SKM-1 (cell line): ENCODE results near the gene MAN1A2.
A peak's percentile ranks its signal among the peaks of the same experiment; 100 is the strongest.

Experiments
- DNase-seq: peaks from one replicate; lab custom pipeline; 2025; ENCODE audit not compliant: unreplicated experiment; lab: John Stamatoyannopoulos, UW

Gene MAN1A2

DNA sequence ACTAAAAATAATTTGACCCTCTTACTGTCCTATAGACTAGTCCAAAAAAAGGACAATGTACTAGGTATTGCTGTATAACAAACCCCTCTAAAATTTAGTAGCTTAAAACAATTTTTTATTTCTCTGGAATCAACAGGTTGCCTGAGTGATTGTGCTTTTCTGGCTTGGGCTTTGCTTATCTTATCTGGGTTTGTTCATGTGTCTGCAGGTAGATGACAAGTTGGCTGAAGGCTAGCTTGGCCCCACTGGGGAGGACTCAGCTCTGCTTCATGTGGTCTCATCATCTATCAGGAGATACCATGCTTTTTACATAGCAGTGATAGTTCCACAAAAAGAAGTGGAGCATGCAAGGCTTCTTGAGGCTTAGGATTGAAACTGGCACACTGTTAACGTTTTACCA, 114.2 kb downstream of the MAN1A2 start:
- no peak for DNase-seq

DNA sequence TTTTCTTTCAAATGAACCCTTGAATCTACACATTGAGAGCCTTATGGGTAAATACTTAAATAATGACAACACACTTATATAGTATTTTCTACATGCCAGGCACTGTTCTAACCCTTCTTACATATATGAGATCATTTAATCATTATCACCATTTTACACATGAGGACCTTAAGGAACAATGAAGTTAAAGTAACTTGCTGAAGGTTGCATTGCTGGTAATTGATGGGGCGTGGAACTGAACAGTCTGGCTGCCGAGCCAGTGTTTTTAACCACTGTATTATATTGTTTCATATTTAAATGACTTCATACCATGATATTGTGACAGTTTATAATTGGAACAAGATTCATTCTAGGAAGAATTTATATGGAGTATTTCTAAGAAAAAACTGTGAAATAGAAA, 126.7 kb downstream of the MAN1A2 start:
- DNase-seq, result no peak

DNA sequence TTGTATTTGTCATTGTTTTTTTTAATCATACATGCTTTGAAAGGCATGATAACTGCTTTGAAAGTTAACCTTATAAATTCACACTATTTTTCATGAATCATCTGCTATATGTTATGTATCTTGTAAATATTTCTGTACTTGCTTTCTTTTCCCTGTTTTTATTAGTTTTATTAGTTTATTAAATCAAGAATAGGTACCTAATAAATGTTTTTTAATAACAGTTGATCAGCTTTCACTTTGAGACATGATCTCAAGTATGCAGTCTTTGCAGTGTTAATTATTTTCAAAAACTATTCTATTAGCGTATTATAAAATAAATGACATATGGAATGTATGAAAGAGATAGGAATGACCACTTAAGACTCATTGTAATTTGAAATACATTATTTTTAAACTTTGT, 127.8 kb downstream of the MAN1A2 start:
- no peak for DNase-seq

DNA sequence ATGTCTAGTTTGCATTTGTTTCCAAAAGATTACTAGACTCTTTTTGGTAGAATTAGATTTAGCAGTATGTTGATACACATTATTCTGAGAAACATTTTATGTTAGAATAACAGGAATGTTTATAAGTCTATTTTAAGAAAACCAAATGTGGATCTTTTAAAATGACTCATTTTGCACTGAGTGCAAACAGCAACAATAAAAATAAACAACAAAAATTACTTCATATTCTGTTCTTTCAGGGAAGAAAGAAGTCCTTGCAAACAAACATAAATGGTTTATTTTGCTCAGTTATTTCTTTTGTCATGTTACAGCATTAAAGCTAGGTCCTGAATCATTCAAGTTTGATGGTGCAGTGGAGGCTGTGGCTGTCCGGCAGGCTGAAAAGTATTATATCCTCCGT, 131.8 kb downstream of the MAN1A2 start:
- no peak for DNase-seq

DNA sequence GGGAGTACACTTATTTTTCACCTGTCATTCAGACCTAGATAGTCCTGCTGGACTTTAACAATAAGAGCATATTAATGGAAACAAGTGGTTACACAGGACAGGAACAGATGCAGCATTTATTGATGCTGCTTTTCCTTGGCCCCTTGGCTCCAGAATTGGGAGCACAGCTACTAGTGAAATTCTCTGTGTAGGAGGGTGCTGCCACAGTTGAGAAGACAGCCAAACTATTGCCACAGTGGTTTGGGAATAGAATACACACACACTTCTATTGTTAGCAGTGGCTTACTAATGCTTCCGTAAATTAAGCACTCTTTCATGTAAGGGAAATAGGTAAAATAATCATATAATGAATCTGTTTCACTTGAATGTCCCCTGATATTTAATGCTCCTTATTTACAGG, 133.3 kb downstream of the MAN1A2 start:
- DNase-seq, result no peak

DNA sequence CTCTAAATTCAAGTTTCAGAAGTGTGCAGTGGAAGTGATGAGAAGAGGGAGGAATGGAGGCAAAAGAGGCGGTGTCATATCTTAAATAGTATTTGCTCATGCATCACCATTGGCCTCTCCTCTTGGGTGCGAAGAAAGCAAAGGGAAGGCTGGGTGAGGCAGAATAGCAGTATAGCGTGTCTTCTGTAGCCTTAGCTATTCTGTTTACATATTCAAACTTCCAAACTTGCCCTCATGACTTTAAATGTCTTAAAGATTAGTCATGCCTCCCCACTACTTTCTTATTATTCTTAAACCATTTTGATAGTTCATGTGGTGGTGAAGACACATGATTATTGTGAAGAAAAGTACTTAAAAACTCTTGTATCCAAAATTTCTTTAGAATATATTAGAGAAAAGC, 134.0 kb downstream of the MAN1A2 start:
- no peak for DNase-seq

DNA sequence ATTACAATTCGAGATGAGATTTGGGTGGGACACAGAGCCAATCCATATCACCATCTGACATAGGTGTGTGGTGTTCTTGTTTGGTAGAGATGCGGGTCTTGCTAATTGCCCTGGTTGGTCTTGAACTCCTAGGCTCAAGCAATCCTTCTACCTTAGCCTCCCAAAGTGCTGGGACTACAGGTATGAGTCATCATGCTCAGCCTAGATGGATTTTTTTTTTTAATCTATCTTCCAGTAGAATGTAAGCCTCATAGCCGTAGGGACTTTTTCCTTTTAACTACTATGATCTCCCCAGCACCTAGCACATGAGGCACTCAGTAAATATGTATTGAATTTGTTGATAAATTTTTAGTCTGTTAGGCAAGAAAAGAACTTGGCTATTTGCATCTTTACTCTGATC, 144.0 kb downstream of the MAN1A2 start:
- DNase-seq, result no peak

DNA sequence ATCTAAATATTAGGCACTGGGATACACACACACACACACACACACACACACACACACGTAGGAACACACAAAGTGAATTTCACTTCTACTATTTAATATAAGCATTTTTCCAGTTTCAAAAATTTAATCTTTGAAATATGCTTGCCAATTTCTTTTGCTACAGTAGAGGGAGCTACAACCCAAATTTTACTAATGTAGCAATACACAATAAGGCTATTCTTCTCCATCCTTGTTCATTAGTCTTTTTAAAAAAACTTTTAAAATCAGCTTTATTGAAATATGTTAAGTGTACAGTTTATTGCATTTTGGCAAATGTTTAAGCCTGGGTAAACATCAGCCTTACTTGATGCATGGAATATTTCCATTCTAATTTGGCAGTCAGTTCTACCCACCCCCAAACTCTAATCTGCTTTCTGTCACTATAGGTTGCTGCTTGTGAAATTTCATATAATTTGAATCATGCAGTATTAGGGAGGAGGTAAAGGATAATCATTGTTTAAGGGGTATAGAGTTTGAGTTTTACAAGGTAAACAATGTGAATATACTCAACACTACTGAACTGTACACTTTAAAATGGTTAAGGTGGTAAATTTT, 145.6 kb downstream of the MAN1A2 start:
- DNase-seq, result no peak

DNA sequence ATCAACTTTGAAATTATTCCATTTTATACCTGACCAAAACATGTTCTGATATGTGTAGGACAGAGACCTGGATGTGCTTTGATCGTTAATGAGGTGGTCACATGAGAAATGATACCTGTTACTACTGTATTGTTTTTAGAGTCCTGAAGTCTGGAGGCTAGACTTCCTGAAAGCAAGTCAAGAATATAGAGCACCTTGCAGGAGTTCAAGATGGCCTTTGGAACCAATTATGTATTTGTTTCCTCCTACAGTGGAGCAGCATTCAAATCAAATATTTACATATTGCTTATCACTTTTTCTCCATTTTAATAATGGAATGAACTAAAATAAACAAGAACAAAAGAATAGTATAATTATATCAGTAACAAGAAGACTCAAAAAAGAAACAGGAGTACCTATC, 155.9 kb downstream of the MAN1A2 start:
- DNase-seq, result no peak

DNA sequence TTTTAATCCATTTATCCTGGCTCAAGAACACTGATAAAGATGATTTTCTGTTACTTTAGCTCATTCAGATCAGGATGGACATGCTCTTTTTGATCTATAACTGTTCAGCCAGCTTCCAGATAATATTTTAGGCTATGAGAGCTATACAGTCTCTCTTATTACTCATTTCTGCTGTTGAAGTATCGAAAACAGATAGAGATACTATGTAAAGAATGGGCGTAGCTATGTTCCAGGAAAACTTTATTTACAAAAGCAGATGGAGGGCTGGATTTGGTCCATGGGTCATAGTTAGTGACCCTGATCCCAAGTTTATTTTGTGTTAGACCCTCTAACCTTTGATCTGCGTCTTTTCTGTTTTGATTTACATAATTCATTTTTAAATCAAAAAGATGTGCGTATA, 159.8 kb downstream of the MAN1A2 start:
- DNase-seq, result no peak

DNA sequence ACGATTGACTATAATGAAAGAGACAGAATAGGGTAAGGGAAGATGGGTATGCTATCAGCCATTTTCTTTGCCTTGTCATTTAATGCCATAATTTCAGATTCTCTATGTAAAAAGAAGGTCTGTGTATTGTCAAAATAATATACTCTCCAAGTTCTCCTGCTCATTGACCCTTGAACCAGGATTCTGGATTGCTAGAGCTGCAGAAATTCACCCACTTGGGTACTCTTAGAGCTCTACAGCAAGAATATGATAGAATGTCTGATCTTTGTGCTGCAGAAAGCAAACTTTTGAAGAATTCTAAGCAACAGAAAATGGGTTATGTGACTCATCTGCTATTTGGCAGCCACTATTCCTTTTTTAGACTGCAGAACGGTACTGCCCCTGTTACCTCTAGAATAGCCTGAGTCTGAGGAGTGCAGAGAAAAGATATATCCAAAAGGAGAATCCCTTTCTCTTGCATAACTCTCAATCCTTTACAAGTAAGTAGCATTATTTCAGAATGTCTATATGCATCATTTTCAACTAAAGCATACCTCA, 160.4 kb downstream of the MAN1A2 start:
- DNase-seq, result no peak

DNA sequence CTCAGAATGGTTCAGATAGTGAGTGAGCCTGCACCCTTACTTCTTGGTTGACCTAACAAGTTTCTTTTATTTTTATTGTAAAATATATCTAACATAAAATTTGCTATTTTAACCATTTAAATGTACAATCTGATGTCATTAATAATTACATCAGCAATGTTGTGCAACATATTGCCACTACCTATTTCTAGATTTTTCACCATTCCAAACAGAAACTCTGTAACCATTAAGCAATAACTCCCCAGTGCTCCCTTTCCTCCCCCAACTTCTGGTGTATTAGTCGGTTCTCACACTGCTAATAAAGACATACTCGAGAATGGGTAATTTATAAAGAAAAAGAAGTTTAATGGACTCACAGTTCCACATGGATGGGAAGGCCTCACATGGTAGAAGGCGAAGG, 162.4 kb downstream of the MAN1A2 start:
- DNase-seq, result no peak

DNA sequence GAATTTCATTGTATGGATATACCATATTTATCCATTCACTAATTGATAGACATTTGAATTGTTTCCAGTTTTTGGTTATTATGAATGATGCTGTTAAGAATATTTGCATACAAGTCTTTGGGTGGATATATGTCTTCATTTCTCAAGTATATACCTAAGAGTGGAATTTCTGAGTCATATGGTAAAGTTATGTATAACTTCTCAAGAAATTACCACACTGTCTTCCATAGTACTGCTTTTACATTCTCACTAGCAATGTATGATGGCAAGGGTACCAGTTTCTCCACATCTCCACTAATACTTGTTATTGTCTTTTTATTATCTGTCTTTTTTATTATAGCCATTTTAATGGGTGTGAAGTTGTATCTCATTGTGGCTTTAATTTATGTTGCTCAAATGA, 164.0 kb downstream of the MAN1A2 start:
- DNase-seq, result no peak

DNA sequence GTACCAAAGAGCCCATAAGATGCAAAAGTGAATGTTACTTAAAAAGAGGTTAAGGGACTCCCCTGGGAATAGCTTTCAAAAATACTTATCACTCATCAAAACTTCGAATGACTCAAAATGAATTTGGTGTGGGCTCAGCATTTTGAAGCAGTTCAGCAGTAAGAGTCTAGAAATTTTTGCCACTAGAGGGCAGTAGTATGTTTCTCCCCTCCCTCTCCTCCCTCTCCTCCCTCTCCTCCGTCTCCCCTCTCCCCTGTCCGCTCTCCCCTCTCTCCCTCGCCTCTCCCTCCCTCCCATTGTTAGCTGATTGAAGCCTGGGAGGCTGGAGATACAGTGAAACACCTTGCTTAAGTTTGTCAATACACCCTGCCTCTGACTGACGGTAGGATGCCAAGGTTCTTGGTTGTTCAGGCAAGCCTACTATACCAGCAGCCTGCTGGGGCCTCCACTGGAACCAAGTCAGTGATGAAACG, 167.8 kb downstream of the MAN1A2 start:
- peak; percentile 36 for DNase-seq

DNA sequence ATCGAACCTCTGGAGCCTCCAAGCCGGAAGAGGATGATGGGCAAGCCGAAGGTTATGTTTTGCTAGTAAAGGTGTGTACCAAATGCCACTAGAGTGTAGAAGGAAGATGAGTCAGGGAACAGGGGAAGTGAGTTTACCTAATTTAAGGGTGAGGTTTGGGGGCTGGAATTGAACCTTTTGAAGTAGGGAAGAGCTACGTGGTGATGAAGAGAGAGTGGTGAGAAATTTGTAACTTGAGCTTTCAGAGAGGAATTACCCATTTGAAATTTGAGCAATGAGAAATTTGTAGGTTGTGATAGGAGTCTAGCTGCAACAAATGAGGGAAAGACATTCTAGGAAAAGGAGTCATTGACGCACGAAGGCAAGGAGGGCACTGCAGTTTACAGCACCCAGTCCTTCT, 168.6 kb downstream of the MAN1A2 start:
- no peak for DNase-seq

DNA sequence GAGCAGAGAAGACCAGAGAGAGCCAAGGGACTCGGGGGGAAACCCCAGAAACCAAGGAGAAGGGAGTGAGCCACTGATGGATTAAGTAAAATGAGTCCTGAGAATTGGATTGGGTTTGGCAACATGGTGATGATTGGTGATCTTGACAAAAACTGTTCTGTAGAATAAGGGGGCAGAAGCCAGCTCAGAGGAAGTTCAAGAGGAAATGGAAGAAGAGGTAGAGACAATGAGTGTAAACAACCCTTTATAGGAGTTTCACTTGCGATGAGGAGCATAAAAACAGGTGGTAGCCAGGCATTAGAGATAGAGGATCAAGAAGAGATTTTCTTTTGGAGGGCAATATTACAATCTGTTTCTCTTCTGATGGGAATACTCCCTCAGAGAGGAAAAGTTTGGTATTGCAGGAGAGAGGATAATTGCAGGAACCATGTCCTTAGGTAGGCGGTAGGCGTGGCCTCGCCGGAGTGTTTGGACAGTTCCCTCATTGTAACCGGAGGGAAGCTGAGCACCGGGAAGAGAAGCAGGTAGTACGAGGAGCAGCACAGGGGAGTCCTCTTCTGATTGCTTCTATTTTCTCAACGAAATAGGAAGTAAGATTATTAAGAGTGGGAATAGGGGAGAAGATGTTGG, 170.2 kb downstream of the MAN1A2 start:
- DNase-seq, result no peak

DNA sequence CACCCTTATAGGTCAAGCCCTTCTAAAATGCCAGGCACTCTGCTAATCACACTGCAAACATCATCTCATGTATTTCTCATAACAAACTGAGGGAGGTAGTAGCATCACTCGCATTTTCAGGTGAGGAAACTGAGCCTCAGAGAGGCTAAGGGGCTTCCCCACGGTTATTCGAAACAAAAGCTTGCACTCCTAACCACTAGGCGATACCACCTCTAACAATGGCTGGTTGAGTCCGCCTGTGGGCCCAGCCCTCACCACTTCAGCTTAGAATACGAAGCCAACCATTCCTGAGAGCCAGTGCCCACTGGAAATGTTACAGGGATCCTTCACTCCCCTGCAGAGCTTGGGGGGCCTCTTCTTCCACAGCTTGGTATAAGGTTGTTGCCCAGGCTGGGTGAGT, 173.3 kb downstream of the MAN1A2 start:
- no peak for DNase-seq

DNA sequence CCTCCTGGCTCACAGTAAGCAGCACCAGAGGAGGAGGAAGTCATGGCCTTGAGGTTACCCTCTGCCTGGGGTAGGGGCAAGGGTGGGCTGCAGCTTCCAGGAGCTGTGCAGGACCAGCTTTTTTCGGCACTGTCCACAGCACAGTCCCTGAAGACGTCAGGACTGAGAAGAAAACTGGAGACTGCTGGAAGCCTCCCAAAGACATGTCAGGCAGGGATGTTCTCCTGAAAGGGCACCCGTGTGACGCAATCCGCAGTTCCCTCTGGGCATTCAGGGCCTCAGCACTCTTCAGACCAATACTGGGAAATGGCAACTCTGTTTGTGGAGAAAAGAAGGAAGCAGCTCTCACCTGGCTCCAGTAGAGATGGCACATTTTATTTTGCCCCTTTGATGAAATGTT, 173.8 kb downstream of the MAN1A2 start:
- no peak for DNase-seq

DNA sequence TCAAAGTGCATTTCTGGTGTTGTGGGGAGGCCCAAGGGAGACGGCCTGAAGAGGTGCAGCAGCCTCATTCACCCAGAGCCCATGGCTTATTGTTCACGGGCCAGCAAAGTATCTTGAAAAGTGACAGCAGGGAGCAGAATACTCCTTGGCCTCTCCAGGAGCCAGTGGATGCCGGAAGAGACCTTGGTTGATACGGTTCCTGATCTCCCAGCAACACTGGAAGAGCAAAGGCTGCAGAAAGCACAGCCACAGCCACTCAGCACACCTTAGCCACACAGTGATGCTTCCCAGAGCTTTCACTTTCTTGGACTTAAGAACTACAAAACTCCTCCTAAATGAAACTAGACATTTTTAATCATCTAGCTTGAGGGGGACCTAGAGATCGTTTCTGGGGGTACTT, 174.3 kb downstream of the MAN1A2 start:
- DNase-seq, result no peak

DNA sequence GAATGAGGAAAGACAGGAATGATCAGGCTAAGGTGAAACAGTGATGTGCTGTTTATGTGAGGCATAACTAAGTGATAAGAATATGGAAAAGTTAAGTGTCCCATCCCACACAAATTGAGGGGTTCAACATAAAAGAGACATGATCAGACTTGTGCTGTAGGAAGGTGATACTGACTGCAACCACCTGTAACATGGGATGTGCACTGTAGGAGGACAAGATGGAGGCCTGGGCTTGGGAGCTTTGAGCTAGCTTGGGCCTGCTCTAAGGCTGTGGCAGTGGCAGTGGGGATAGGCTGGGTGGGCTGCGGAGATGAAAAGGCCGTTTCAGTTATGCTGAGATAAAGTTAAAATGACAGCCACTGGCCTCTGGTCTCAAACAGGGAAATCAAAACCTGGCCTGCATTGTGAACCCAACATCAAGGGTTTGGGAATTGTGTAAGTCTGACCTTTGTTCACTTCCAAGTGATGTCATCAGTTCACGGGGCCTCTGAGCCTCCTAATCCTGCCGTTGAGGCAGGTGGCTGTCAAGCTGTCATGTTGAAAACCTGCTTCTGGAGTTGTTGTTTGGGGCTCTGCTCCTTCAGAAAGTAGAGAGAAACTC, 177.4 kb downstream of the MAN1A2 start:
- DNase-seq, result no peak

DNA sequence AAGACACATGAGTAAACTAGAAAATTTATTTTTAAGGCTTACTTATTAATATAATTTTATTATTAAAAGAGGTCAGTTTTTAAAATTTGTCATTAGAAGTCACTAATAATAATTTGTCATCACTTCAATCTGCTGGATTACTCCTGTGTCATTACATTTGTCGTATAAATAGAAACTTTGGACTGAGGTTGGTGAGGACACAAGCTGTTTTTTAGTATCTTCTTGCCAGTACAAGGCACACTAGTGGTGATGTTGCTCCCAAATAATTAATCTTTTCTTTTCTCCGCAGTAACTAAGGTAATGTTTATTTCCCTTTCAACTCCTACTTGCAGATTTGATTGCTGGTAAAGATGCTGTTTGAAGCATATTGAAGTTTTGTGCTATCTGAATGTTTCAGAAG, 179.2 kb downstream of the MAN1A2 start:
- no peak for DNase-seq

DNA sequence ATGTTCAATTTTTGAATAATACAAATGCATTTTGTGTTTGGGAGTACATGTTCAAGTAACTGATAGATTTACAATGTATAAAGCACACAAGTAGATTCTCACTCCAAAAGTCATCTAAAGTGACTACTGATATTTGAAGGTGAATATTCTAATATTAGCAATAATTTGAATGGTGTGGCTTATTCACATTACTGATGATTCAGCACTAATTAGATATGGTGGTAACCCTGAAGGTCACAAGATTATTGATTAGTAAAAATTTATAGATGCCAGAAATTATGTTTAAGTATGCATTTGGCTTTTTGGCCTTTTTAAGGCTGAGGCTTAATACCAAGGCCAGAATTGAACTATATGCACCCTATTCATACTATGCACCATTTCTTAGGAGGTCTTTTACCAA, 186.2 kb downstream of the MAN1A2 start:
- no peak for DNase-seq

DNA sequence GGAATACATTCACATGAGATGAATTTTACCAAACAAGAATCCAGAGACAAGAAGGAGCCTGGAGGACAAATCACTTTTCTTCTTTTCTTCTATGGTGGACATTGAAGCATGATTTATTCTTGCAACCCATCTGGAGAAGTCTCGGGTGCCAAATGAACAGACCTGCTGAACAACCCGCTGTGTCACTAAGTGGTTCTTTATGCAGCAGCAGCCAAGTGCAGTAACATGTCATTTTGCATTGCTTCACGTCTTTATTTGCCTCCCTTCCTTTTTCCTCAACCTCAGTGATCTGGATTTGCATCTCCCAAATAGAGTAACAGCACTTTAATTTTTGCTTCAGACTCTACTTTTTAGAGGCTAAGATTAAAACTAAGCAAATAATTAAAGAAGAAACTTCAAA, 188.6 kb downstream of the MAN1A2 start:
- no peak for DNase-seq
